HG03175 (cell line): ENCODE measurements around the gene POM121L12.

Experiments used
- ATAC-seq: cut with Tn5 transposase; IDR thresholded peaks from one replicate; pipeline ENCODE4 v1.9.1; 2021; ENCODE audit warnings: mild to moderate bottlenecking, moderate library complexity; ENCODE audit not compliant: unreplicated experiment

Gene POM121L12

DNA sequence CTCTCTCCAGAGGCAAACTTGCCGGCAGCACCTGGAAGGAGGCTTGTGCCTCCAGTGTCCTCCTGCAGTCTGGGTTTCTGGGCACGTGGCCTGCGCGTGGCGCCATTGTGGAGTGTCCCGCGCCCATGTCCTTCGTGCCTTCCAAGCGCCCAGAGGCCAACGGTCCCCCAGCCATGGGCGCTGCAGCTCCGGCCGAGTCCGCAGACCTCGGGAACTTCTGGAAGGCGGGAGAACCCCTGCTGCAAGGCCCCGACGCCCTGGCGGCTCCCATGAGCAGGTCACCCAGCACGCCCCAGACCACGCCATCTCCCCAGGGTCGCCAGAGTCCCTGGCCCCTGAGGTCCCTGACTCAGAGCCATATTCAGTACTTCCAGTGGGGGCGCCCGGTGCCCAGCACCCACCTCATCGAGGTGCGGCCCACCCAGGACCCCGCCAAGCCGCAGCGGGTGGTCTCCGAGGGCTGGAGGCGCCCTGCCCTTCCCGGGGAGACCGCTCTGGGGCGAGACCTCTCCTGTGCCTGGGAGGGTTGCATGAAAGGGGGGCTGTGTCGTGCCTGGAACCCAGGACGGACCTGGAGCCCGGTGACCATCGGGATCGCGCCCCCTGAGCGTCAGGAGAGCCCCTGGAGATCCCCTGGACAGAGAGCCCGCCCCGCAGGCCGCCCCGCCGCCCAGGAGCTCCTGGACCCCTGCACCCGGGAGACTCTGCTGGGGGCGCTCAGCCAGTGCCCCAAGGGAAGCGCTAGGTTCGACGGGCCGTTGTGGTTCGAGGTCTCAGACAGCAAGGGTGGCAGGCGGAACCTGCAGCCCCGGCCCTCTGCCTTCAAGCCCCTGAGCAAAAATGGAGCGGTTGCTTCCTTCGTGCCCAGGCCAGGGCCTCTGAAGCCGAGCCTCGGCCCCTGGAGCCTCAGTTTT lies at the start of gene POM121L12:
POM121L12 (plus strand) TSS at position 135 of the 914 bp plus-strand sequence; CDS start at position 174, 39 bp downstream.
- ATAC-seq, result no peak

DNA sequence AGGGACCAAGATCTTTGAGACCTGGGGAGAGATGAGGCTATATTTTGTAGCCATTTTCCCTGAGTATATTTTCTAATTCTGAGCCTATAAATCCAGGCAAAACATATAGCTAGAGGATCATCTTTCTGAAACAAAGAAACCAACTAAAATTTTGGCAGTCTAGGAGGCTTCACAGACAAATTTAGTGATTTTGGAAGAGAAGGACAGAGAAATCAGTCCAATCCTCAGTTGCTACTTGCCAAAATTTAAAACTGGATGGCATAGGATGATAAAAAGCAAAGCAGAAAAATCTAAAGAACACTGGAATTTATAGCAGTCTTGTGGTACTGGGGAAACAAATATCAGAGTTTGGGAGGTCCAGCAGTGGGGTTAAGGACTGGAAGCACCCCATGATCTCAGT lies 43.4 kb upstream of the POM121L12 start:
- no peak for ATAC-seq

DNA sequence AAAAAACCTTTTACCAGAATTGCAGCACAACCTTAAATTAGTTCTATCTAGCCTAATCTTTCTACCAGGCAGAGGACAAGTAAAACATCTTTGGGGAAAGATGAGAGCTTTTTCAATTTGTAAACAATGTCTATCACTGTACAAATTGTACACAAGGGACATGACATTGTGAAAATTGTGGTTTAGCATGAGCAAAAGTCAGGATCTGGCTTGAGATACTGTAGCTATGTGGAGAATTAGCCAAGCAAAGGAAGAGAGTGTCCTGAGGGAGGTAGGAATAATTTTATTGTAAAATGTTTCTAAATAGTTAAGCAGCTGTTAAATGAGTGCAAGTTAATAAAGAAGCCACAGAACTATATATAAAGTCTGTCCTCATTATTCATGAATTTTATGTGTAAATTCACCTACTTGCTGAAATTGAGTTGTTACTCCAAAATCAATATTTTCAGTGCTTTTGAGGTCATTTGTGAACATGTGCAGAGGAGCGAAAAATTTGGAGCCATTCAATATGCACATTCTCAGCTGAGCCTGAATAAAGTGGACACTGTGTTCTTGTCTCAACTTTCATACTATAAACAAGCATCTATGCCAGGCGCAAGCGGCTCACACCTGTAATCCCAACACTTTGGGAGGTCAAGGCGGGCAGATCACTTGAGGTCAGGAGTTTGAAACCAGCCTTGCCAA lies 42.8 kb upstream of the POM121L12 start:
- no peak for ATAC-seq

GRCh38 chr7:52995676-52996075 lies 39.8 kb upstream of the POM121L12 start:
- ATAC-seq, result no peak

DNA sequence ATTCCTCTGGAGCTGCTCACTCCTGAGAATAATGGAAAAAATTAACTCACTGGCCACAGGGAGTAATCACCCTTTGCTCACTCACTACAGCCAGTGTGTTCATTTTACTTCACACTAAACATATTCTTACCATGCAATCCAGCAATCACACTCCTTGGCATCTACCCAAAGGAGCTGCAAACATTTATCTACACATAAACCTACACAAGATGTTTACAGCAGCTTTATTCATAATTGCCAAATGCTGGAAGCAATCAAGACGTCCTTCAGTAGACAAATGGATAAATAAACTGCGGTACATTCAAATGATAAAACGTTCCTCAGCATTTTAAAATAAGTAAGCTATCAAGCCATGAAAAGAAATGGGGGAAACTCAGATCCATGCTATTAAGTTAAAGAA lies 34.2 kb upstream of the POM121L12 start:
- no peak for ATAC-seq

DNA sequence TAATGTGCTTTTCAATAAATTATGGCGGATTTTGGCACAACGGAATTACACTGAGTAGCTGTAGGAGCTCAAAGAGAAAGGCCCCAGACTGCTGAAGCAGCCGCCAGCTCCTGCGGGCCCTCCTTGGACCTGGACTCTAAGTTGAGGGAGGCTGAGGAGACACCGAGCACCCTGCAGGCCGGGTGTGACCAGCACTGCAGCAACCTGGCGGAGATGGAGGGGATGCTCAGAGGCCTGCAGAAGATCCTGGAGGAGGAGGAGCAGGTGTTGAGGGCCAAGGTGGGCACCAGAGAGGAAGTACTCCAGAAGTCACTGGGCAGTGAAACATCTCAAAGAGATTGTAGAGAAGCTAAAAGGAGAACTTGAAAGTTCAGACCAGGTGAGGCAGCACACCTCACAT lies 33.0 kb upstream of the POM121L12 start:
- no peak for ATAC-seq

DNA sequence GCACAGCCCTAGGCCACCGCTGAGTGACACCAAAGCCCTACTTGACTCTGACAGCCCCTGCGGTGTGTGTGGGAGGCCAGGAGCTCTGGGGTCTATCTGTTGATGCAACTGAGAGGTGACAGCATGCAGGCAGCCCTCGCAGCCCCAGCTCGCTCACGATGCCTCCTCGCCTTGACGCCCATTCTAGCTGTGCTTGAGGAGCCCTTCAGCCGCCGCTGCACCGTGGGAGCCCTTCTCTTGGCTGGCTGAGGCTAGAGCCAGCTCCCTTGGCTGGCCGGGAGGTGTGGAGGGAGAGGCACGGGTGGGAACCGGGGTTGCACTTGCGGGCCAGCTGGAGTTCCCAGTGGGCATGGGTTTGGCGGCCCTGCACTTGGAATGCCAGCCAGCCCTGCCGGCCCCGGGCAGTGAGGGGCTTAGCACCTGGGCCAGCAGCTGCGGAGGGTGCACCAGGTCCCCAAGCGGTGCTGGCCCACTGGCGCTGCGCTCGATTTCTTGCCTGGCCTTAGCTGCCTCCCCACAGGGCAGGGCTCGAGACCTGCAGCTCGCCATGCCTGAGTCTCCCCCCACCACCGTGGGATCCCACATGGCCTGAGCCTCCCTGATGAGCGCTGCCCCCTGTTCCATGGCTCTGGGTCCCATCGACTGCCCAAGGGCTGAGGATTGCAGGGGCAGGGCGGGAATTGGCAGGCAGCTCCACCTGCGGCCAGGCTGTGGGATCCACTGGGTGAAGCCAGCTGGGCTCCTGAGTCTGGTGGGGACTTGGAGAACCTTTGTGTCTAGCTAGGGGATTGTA lies 31.6 kb upstream of the POM121L12 start:
- ATAC-seq, result no peak

DNA sequence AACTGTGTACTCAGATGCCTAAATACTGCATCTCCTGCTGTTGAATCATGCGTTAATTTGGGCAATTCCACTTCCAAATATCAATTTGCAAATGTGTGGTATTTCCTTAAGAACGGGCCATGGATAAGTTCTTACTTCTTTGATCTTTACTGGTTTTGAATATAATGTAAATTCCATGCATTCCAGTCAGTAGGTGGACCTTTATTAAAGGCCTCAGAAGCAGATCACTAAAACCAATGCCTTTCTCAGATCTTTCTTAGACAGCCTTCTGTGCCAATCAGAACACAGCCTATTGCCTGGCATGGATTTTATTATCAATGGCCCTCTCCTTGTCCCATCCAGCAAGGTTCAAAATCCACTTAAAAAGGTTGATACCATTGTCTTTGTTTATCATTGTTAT lies 21.5 kb upstream of the POM121L12 start:
- no peak for ATAC-seq

GRCh38 chr7:53015463-53015862 lies 20.0 kb upstream of the POM121L12 start:
- no peak for ATAC-seq

DNA sequence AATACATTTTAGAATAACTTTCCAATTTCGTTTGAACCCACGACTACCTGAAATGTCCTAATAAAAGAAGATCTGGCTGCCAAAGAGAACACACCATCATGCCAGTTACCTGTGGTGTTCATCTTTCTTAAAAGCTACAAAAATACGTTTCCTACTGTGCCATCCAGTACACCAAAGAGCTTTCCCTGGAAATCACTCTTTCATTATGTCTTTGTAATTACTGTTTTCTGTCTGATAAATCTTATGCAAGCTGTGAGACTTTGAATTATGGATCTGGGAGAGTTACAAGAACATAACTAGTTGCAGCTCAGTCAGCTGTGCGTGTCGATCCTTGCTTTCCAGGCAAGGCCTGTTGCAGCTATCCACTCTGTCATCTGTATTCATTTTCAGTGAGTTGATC lies 12.5 kb upstream of the POM121L12 start:
- no peak for ATAC-seq

- ATAC-seq, result no peak
Measured at GRCh38 chr7:53048638-53049037, 13.2 kb downstream of the POM121L12 start.

DNA sequence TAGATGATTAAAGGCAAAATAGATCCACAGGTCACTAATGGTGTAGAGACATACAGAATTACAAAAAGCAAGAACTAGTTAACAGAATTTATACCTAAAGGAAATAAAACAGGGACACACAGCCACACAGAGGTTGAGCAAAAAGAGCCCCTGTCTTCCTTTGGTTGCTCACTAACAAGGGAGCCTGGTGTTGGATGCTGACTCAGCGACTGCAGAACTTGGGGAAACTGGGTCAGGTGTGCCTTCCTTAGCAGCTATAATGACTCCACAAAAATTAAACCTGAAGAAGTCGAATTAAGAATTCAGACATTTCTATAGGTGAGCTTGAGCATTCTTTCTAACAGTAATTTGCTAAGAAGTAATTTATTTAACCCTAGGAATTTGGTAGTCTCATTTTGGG lies 15.0 kb downstream of the POM121L12 start:
- no peak for ATAC-seq

DNA sequence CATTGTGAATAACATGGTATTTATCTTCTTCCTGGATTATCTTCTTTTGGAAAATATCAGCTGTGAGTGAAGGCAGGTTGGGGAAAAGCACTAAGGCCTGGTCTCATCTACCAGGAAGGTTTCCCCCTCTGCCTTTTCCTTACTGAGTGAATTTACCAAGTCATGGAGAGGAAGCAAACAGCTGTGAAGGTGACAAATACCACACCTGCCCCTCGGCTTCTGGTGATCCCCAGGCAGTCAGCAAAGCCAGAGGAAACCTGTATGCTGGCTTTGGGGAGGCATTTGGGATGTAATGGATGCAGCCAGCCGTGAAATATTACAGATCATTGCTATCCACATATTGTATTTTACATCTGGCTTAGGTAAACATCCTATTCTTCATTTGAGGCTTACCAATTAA lies 24.2 kb downstream of the POM121L12 start:
- no peak for ATAC-seq

- ATAC-seq, result no peak
Measured at GRCh38 chr7:53060066-53060465, 24.6 kb downstream of the POM121L12 start.

DNA sequence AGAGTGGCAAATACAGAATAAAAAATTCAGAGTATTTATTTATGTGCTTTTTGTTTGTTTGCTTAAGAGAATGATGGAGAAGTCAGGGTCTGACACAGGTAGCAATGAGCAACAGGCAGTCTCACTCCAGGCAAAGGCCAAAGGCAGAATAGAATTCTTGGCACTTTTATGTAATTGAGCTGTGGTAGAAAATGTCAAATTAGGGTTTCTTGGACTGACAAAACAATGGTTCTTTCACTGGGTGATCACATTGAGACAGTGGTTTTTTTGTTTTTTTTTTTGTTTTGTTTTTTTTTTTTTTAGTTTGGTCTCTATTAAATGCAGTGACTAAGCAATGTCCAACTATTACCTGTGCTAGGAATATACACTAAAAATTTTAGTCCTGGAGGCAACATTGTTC lies 27.4 kb downstream of the POM121L12 start:
- ATAC-seq, result no peak

GRCh38 chr7:53068673-53069072 lies 33.2 kb downstream of the POM121L12 start:
- ATAC-seq, result no peak

DNA sequence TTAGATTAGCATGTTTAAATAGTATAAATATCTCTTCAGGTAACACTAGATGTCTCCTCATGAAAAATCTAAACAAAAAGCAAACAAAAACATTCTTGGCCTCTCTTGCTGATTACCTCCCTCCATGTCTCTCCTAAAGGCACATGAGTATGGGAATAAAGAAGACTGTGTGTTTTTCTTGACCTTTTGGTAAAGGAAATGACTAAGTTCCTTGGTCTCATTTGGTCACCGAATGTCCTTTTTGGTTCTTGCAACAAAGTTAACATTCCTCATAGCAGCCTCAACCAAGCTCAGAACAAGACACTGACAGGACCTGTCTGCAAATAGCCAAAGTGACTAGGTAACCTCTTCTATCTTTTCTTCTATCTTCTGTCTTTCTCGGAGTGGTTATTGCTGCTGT lies 35.5 kb downstream of the POM121L12 start:
- no peak for ATAC-seq
